Activated T-cell treated with anti-CD3 and anti-CD28 coated beads, Interleukin-2, amount 50 U/mL, for 72 hours (primary cell): ENCODE data around the gene GALNT2. TPM values are rescaled to one million over a fixed set of nuclear protein-coding genes. Genes with fewer than 3 reads are reported as not detected.
A peak's percentile ranks its signal among the peaks of the same experiment; 100 is the strongest.

Experiments
- ATAC-seq, 2 donors: fragments of 150-1000 bp; cut with Tn5 transposase; replicated peaks in 1 of 2; 2 replicates each; pipeline ENCODE4 v1.10.0; 2021; ENCODE audit warnings: moderate library complexity in 2 of 2, mild to moderate bottlenecking in 1 of 2
- DNase-seq, 2 donors: peaks; one replicate each; pipeline ENCODE4 v3.0.0; 2021 to 2022; ENCODE audit warnings: mixed read lengths in 1 of 2
- H3K27ac Mint-ChIP-seq: one replicate; pipeline ENCODE4 v1.8.0; 2022; ENCODE audit warnings: mild to moderate bottlenecking, moderate library complexity, mixed read lengths
- H3K27me3 Mint-ChIP-seq: one replicate; pipeline ENCODE4 v1.8.0; 2022; ENCODE audit warnings: low read depth, mixed read lengths
- H3K36me3 Mint-ChIP-seq, 2 donors: one replicate each; pipeline ENCODE4 v1.8.0; 2022; ENCODE audit warnings: mixed read lengths in 2 of 2, mild to moderate bottlenecking in 1 of 2; ENCODE audit not compliant: insufficient read depth in 2 of 2
- H3K4me1 Mint-ChIP-seq: one replicate; pipeline ENCODE4 v1.8.0; 2022; ENCODE audit warnings: low read depth, mixed read lengths
- H3K4me3 Mint-ChIP-seq, 2 donors: one replicate each; pipeline ENCODE4 v1.8.0; 2022; ENCODE audit warnings: mild to moderate bottlenecking in 2 of 2, mixed read lengths in 2 of 2, moderate library complexity in 2 of 2
- H3K9me3 Mint-ChIP-seq, 2 donors: one replicate each; pipeline ENCODE4 v1.8.0; 2022; ENCODE audit warnings: mixed read lengths in 2 of 2
- total RNA-seq, 2 donors: library from RNA; stranded (reverse); gene quantifications; one replicate each; pipeline ENCODE4 v1.2.3, GENCODE V29; 2022

GALNT2 gene
- total RNA-seq, 2 donors from 2014 or later = 50.2 to 67.6 TPM

DNA sequence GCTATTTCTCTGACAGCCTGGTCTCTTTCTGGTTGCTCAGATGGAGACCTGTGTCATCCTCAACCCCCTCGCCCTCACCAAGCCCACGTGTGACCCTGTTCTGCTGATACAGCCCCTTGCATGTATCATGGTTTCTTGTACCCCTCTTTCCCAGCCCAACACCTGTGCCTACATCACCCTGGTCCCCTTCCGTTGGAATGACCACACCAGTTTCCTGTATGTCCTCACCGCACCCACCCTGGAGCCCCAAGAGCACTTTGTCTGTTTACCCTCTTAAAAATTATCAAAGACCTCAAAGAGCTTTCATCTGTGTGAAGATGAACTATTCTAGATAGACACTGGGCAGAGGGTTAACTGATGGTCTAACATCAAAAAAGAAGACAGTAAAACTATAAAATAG, 179.5 kb downstream of the GALNT2 start:
- H3K27me3 Mint-ChIP-seq = no peaks in the 10 kb centered on the region
- no peak for DNase-seq
- peaks cover 2 to 47% of the 10 kb centered on the region in 2 donors for H3K36me3 Mint-ChIP-seq
- no peak overlapping the region for H3K4me3 Mint-ChIP-seq
- no peaks in the 10 kb centered on the region for H3K9me3 Mint-ChIP-seq
- H3K27ac Mint-ChIP-seq = no peak overlapping the region
- peaks cover 60% of the 10 kb centered on the region for H3K4me1 Mint-ChIP-seq
- ATAC-seq = no peak

- no peak for ATAC-seq
- H3K4me1 Mint-ChIP-seq = peaks cover 55% of the 10 kb centered on the region
- H3K9me3 Mint-ChIP-seq = no peaks in the 10 kb centered on the region
- H3K27me3 Mint-ChIP-seq = no peaks in the 10 kb centered on the region
- DNase-seq = no peak
- H3K36me3 Mint-ChIP-seq = peaks cover 4 to 41% of the 10 kb centered on the region in 2 donors
- no peak overlapping the region for H3K4me3 Mint-ChIP-seq
- H3K27ac Mint-ChIP-seq = no peak overlapping the region
These were observed 181.2 kb downstream of the GALNT2 start for GRCh38 chr1:230248016-230248888.

GRCh38 chr1:230248889-230249270, 181.8 kb downstream of the GALNT2 start:
- H3K4me3 Mint-ChIP-seq = no peak overlapping the region
- peaks cover 7 to 45% of the 10 kb centered on the region in 2 donors for H3K36me3 Mint-ChIP-seq

GRCh38 chr1:230249695-230250480, 182.8 kb downstream of the GALNT2 start:
- DNase-seq (no peak), ATAC-seq (no peak)
- Mint-ChIP-seq H3K27me3 (no peaks in the 10 kb centered on the region), H3K36me3 (peaks cover 7 to 49% of the 10 kb centered on the region in 2 donors), H3K4me1 (peaks cover 41% of the 10 kb centered on the region), H3K27ac (no peak overlapping the region), H3K9me3 (no peaks in the 10 kb centered on the region), H3K4me3 (no peak overlapping the region)

More at GRCh38 chr1:230248889-230249270, 181.8 kb downstream of the GALNT2 start:
- no peaks in the 10 kb centered on the region for H3K27me3 Mint-ChIP-seq
- H3K27ac Mint-ChIP-seq = no peak overlapping the region
- peaks cover 50% of the 10 kb centered on the region for H3K4me1 Mint-ChIP-seq
- no peak for ATAC-seq
- DNase-seq = no peak
- H3K9me3 Mint-ChIP-seq = no peaks in the 10 kb centered on the region

- Mint-ChIP-seq H3K9me3 (no peaks in the 10 kb centered on the region), H3K4me1 (peaks cover 33% of the 10 kb centered on the region), H3K27me3 (no peaks in the 10 kb centered on the region), H3K36me3 (peaks cover 7 to 48% of the 10 kb centered on the region in 2 donors), H3K27ac (peak overlapping the region; percentile 67), H3K4me3 (no peak overlapping the region)
- no peak for DNase-seq
- no peak for ATAC-seq
These were observed 183.6 kb downstream of the GALNT2 start for GRCh38 chr1:230250666-230251065.

DNA sequence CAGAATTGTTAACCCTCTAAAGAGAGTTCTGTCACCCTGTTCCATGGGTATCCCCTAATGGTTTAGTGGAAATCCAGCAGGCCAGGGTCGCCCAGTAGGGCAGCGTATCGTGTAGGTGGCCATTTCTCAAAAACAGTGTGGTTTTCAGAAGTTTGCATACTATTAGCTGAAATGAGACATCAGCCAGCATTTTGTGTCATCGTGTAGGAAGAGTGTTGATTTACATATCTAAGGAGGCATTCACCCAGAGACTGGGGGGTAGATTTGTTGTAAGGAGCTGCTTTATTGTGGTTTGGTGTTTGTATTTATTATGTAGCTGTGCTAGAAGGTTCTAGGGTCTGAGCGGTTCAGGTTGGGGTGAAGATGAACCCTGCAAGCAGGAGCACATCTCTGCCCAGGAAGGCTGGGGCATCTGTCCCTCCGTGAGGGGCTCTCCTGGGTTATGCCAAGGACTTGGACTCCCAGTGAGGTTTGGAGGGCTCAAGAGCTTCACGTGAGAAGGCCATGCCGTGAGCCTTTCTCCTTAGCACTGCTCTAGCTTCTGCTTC, 184.7 kb downstream of the GALNT2 start:
- Mint-ChIP-seq H3K36me3 (peaks cover 7 to 45% of the 10 kb centered on the region in 2 donors), H3K27me3 (no peaks in the 10 kb centered on the region), H3K27ac (peak overlapping the region; percentile 67), H3K4me3 (peak overlapping the region; percentile 16 to 28), H3K9me3 (no peaks in the 10 kb centered on the region), H3K4me1 (peaks cover 28% of the 10 kb centered on the region)
- DNase-seq = peak; percentile 25 to 32
- peak; percentile 82 to 88 for ATAC-seq

DNA sequence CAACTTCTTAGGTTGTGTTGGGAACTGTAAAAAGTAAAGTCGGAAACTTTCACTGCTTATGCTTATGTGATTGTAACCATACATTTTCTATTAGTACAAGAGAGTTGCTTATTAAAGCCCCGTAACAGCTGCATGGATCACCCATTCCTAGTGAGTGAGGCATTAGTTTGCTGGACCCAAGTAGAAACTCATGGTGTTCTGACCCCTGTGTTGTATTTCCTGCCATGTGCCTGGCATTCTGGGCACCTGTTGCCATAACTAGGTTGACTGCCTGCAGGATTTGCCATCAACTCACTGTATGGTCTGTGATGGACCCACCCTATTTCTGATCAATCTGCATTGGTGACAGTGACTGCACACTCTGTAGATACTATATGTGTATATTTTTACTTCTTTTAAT, 186.1 kb downstream of the GALNT2 start:
- DNase-seq (no peak), ATAC-seq (no peak)
- H3K27ac Mint-ChIP-seq = no peak overlapping the region
- no peaks in the 10 kb centered on the region for H3K27me3 Mint-ChIP-seq
- H3K4me3 Mint-ChIP-seq = no peak overlapping the region
- H3K4me1 Mint-ChIP-seq = peaks cover 28% of the 10 kb centered on the region
- peaks cover 7 to 47% of the 10 kb centered on the region in 2 donors for H3K36me3 Mint-ChIP-seq
- no peaks in the 10 kb centered on the region for H3K9me3 Mint-ChIP-seq

GRCh38 chr1:230254265-230254664, 187.2 kb downstream of the GALNT2 start:
- Mint-ChIP-seq H3K27ac (no peak overlapping the region), H3K36me3 (peaks cover 5 to 41% of the 10 kb centered on the region in 2 donors), H3K9me3 (no peaks in the 10 kb centered on the region), H3K4me1 (peaks cover 21% of the 10 kb centered on the region), H3K27me3 (no peaks in the 10 kb centered on the region), H3K4me3 (no peak overlapping the region)
- DNase-seq (no peak), ATAC-seq (no peak)

- DNase-seq (no peak), ATAC-seq (no peak)
- no peaks in the 10 kb centered on the region for H3K27me3 Mint-ChIP-seq
- no peak overlapping the region for H3K4me3 Mint-ChIP-seq
- peaks cover 19% of the 10 kb centered on the region for H3K4me1 Mint-ChIP-seq
- peaks cover 5 to 41% of the 10 kb centered on the region in 2 donors for H3K36me3 Mint-ChIP-seq
- no peak overlapping the region for H3K27ac Mint-ChIP-seq
- no peaks in the 10 kb centered on the region for H3K9me3 Mint-ChIP-seq
These were observed 188.1 kb downstream of the GALNT2 start for GRCh38 chr1:230255116-230255515.

- no peak for ATAC-seq
- DNase-seq = no peak
- H3K36me3 Mint-ChIP-seq = peaks cover 5 to 35% of the 10 kb centered on the region in 2 donors
- no peak overlapping the region for H3K27ac Mint-ChIP-seq
- no peaks in the 10 kb centered on the region for H3K9me3 Mint-ChIP-seq
- H3K4me3 Mint-ChIP-seq = no peak overlapping the region
- H3K4me1 Mint-ChIP-seq = peaks cover 11% of the 10 kb centered on the region
- H3K27me3 Mint-ChIP-seq = no peaks in the 10 kb centered on the region
These were observed 189.0 kb downstream of the GALNT2 start for GRCh38 chr1:230255991-230256390.

- no peaks in the 10 kb centered on the region for H3K27me3 Mint-ChIP-seq
- H3K9me3 Mint-ChIP-seq = no peaks in the 10 kb centered on the region
- H3K4me3 Mint-ChIP-seq = no peak overlapping the region
- DNase-seq = no peak
- no peak for ATAC-seq
- H3K4me1 Mint-ChIP-seq = peaks cover 2% of the 10 kb centered on the region
- peaks cover 3 to 32% of the 10 kb centered on the region in 2 donors for H3K36me3 Mint-ChIP-seq
- H3K27ac Mint-ChIP-seq = no peak overlapping the region
These were observed 189.9 kb downstream of the GALNT2 start for GRCh38 chr1:230256896-230257295.

GRCh38 chr1:230259621-230260020, 192.6 kb downstream of the GALNT2 start:
- Mint-ChIP-seq H3K27ac (no peak overlapping the region), H3K9me3 (no peaks in the 10 kb centered on the region), H3K27me3 (no peaks in the 10 kb centered on the region), H3K4me1 (no peaks in the 10 kb centered on the region), H3K36me3 (peaks cover 6 to 34% of the 10 kb centered on the region in 2 donors), H3K4me3 (no peak overlapping the region)
- ATAC-seq (no peak), DNase-seq (no peak)

DNA sequence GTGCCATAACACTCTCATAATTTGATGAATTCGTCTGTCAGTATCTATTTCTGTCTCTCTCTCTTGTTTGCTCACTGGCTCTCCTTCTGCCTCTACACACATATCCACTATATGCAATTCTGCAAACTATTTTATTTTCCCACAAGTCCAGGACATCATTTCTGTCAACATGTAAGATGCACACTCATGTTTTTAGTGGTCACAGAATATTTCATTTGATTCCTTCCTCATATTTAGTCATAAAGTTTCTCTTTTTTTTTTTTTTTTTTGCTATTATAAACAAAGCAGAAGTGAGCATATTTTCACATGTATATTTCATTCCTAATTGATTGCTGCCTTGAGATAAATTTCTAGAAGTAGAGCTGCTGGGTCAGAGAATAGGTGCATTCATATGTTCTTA, 193.8 kb downstream of the GALNT2 start:
- ATAC-seq (no peak), DNase-seq (no peak)
- Mint-ChIP-seq H3K4me1 (no peaks in the 10 kb centered on the region), H3K27me3 (no peaks in the 10 kb centered on the region), H3K27ac (no peak overlapping the region), H3K4me3 (no peak overlapping the region), H3K9me3 (no peaks in the 10 kb centered on the region), H3K36me3 (peaks cover 7 to 22% of the 10 kb centered on the region in 2 donors)
